ENCODE results near the gene SKOR1.

Gene SKOR1

DNA sequence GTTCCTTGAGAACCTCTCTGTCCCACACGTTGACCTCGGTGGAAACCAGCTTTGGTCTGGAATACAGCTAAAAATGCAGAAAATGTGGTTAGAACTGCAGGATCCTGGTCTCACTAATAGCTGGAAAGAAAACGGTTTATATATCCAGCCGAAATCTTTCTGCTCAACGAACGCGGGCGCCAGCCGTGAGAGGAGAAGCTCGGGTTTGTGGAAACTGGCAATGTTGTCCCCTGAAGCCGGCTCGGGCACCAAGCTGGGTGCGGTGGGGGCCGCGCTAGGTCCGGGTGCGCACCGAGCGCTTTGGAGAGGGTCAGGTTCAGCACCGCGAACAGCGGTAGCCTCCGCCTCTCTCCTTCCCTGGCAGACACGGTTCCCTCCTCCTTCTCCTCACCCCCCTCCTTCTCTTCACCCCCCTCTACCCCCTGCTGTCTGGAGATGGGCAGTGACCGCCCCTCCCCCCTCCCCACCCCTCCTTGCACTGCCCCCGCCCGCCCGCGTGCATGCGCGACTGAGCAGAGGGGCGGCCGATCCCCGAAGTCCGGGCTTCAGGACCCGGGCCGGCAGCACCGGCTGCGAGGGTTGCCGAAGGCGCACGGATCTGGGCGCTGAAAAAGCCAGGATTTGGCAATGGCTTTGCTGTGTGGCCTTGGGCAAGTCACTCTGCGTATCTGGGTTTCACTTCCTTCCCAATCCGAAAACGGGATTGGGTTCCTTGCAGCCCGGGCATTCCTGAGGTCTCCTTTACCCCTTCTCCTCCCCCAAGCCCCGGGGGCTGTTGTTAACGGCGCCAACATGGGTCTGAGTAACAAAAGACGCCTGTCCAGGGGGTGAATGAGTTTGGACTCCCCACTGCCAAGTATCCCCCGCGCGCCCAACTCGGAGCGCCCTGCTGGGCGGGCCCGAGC, at the start of gene SKOR1:
Gene SKOR1 (plus strand): TSS at position 534 of the 905 bp plus-strand sequence. CDS start 94 bp downstream, at position 628.
- DNase-seq, result no peak

GRCh38 chr15:67775998-67776397, 49.3 kb upstream of the SKOR1 start:
- no peak for DNase-seq

DNA sequence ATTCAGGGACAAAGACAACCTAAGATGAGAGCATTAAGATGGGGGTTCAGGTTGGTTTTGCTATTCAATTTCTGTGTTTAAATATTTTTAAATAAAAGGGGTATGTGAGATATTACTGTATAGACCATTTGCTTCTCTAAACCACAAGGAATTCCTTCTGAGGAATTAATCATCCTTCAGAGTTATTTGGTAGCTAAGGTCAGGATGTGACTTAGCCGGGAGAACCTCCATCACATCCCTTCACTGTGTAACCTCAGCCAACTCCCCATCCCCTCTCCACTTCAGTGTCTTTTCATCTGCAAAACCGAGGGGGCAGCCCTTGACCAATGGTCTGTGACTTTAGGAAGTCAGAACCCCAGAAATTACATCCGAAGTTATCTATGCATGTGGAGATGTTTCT, 48.7 kb upstream of the SKOR1 start:
- no peak for DNase-seq

GRCh38 chr15:67777071-67777470, 48.2 kb upstream of the SKOR1 start:
- DNase-seq, result no peak

GRCh38 chr15:67777773-67778172, 47.5 kb upstream of the SKOR1 start:
- no peak for DNase-seq

DNA sequence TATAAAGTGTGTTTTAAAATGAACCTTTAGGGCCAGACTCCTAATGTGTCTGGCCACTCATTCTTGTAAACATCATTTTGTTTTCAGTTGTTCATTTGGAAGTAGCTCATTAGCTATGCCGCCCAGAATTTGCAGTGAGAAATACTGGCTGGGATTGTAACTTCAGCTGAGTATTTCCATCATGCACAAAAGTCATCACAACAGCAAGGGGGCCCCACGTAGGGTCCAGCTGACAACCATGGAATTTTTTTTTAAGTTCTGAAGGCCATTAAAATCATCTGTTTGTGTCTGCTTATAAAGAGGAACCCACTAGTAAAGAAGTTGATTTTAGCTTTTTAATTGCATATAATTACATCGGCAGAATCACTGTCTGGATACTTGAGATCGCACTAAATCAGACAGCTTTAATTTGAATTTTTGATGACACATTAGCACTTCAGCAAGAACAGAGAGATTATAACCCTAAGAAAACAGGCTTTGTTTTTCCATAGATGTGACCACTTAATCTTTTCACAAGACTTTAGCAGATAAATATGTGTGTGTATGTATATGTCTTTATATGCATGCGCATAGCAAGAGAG, 46.3 kb upstream of the SKOR1 start:
- DNase-seq, result no peak

DNA sequence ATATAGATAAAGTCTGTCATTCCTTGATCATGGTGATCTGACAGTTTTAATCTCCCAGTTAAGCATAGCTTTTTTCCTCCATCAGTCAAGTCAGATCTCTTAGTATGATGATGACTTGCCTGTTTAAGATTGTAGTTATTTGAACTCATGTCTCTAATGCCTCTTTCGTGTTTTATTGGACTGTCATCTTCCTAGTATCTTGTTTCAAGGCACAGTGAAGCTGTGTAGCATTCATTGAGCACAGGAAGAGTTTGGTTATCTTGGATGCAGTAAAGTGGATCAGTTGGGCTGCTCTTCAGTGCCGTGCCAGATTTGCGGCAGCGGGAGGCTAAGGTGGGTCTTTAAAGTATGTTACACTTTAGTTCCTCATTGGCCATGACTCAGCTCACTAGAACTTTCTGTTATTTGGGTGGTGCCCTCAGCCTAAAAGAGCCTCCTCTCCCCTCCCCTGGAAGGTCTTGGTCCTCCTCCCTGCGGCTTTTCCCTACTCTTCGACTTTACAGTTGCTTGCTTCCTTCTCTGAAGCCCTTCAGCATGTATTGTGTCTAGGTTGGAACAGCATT, 45.7 kb upstream of the SKOR1 start:
- DNase-seq, result no peak

DNA sequence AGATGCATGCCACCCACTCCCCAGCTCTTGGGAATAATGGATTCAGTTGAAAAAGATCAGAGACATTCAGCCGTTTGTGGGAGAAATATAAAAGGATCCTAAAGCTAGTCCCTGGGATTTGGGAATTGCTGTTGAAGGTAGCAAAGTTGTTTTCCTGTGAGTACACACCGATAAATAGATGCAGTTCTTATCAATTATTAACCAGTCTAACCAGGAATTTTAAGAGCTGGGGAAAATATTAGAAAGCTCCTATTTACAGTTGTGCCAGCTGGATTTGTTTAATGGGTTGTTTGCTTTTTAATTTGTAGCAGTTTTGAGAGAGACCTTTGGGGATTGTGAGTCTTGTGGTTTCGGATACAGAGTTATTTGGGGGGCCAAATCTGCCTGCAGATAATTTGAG, 44.2 kb upstream of the SKOR1 start:
- no peak for DNase-seq

- DNase-seq, result no peak
These were observed 43.2 kb upstream of the SKOR1 start for GRCh38 chr15:67781907-67782690.

DNA sequence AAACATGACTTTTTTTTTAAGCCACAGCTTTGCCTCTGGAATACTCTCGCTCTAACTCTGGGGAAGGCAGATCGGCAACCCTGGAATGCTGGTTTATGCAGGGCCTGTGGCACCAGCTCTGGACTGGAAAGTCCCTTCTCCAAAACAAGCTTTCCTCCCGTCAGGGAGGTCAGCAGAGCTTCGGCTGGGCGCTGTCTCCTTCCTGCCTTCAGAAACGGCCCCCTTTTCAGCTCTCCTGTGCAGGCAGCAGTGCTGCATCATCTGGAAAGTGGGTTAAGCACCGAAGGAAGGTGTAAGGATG, 42.7 kb upstream of the SKOR1 start:
- no peak for DNase-seq

GRCh38 chr15:67783303-67783702, 42.0 kb upstream of the SKOR1 start:
- peak; percentile 21 to 23 for DNase-seq

DNA sequence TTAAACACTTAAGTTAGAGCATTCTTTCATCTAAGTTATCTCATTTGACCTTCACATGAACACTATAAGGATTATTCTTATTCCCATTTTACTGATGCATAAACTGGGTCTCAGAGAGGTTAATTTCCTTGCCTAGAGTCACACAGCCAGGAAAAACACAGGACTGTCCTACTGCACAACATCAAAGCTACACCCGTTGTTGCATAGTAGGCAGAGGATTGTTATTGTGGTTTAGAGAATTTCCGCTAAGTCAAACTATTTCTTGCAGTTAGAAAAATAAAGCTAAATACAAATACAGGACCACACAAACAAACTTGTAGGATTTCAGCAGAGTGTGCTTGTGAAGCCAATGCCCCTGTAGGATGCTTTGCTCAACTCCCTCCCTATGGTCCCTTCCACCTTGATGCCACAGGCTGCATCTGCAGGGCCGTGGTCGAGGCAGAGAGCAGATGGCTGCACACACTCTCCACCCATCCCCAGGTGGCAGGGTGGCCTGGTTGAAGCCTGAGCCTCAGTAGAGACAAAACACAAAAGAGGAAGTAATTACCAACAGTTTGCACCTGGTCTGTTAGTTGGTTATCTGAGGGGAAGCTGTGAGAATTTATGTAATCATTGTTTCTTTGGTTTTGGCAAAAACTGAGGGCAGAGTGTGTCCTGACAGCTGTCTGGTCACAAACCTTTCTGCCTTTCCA, 41.1 kb upstream of the SKOR1 start:
- no peak for DNase-seq

GRCh38 chr15:67784856-67785430, 40.4 kb upstream of the SKOR1 start:
- DNase-seq, result no peak

DNA sequence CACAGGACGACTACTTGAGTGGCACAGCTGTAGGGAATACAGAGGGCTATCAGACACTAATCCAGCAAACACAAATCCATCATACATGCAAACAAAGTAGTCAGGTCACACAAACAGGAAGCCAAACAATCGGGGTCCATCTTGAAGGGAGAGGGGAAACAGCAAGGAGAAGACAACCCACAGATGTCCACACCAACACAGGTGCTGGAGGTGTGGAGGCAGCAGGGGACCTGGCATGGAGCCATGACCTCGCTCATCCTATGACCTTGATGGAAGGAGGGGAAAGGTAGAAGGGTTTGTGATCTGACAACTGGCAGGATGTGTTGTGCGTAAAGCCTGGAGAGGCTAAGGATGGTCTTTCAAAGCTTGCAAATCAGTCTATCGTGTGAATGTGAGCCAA, 39.9 kb upstream of the SKOR1 start:
- no peak for DNase-seq

GRCh38 chr15:67786646-67787045, 38.7 kb upstream of the SKOR1 start:
- DNase-seq, result no peak

DNA sequence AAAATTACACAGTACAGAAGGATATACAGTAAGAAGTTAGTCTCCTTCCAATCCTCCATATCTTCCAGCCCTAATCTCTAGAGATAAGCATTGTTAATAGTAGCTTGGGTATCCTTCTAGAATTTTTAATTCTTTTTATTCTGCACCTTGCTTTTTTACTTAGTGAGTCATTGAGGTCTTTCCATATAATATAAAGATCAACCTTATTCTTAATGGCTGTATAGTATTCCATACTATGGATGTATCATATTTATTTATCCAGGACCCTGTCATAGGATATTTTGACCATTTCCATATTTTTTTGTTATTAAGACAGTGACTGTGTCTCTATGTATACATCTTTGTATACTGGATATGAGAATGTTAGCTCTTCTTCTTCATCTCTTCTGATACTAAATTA, 36.3 kb upstream of the SKOR1 start:
- no peak for DNase-seq

DNA sequence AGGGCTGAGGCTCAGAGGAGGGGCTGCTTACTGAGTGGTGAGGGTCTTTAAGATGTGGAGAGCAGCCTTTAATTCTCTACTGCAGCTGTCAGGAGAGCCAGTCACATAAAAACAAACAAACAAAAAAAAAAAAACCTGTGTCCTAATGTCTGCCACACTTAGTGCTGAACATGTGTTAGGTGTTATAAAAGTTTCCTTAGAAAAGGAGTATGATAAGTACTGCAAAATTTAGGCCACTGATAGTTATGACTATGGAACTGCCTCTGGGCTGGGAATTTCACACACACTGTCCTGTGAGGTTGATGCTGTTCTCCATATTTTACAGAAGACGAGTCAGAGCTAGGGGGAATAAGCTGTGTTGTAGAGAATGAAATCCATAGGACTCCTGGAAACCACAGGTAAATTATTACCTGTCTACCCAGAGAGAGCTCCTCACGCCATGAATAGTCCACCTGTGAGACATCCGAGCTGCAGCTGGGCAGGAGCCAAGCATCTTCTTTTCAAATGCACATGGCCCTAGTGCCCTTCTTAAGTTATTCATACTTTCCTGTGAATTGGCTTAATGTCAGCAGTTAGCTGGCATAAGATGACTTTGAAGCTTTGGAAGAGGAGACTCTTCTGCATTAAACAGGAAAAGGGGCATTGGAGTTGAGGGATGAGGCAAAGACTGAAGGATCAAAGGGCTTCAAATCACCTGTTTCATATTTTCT, 34.5 kb upstream of the SKOR1 start:
- no peak for DNase-seq

GRCh38 chr15:67792250-67792942, 32.9 kb upstream of the SKOR1 start:
- DNase-seq, result no peak

GRCh38 chr15:67794832-67795574, 30.3 kb upstream of the SKOR1 start:
- no peak for DNase-seq
